NCI-H1417 treated with DMSO at 0.1 percent for 48 hours (cell line): Measurements from ENCODE around the gene B3GNT9.

ENCODE experiments used
- DNase-seq: peaks from one replicate; lab custom pipeline; 2025; lab: John Stamatoyannopoulos, UW

Gene B3GNT9

GRCh38 chr16:67150833-67151396 lies at the start of gene B3GNT9:
B3GNT9 (minus strand) TSS chr16:67150998; CDS start chr16:67150485, 513 bp downstream.
- no peak for DNase-seq

- DNase-seq: no peak
Measured at GRCh38 chr16:67200491-67200890, 49.7 kb upstream of the B3GNT9 start.

GRCh38 chr16:67199808-67200198 lies 49.0 kb upstream of the B3GNT9 start:
- no peak for DNase-seq

GRCh38 chr16:67199011-67199807 lies 48.4 kb upstream of the B3GNT9 start, which contains the start of gene ELMO3:
ELMO3 (plus strand) TSS chr16:67199131; CDS start chr16:67199327, 196 bp downstream.
- DNase-seq: no peak

- DNase-seq: no peak
Measured at GRCh38 chr16:67198238-67198734, 47.5 kb upstream of the B3GNT9 start.

GRCh38 chr16:67197704-67198103 lies 46.9 kb upstream of the B3GNT9 start:
- no peak for DNase-seq

GRCh38 chr16:67196881-67197280 lies 46.1 kb upstream of the B3GNT9 start:
- DNase-seq: no peak

- no peak for DNase-seq
Measured at GRCh38 chr16:67195676-67196075, 44.9 kb upstream of the B3GNT9 start.

- DNase-seq: no peak
Measured at GRCh38 chr16:67194260-67194659, 43.5 kb upstream of the B3GNT9 start.

- DNase-seq: no peak
Measured at GRCh38 chr16:67193536-67193935, 42.7 kb upstream of the B3GNT9 start.

- no peak for DNase-seq
Measured at GRCh38 chr16:67192781-67193361, 42.1 kb upstream of the B3GNT9 start.

GRCh38 chr16:67191995-67192681 lies 41.3 kb upstream of the B3GNT9 start, which contains the start of gene E2F4:
E2F4 (plus strand) TSS chr16:67192155; CDS start chr16:67192228, 73 bp downstream.
- DNase-seq: no peak

- DNase-seq: no peak
Measured at GRCh38 chr16:67191411-67191994, 40.7 kb upstream of the B3GNT9 start.

- DNase-seq: no peak
Measured at GRCh38 chr16:67190448-67191399, 39.9 kb upstream of the B3GNT9 start.

GRCh38 chr16:67190041-67190440 lies 39.2 kb upstream of the B3GNT9 start, which contains the start of gene EXOC3L1:
EXOC3L1 (minus strand) TSS chr16:67190136; CDS start chr16:67189676, 460 bp downstream.
- DNase-seq: no peak

GRCh38 chr16:67188798-67189197 lies 38.0 kb upstream of the B3GNT9 start:
- no peak for DNase-seq

GRCh38 chr16:67188323-67188722 lies 37.5 kb upstream of the B3GNT9 start:
- no peak for DNase-seq

GRCh38 chr16:67187175-67187890 lies 36.5 kb upstream of the B3GNT9 start:
- DNase-seq: no peak

- no peak for DNase-seq
Measured at GRCh38 chr16:67186550-67186950, 35.8 kb upstream of the B3GNT9 start.

GRCh38 chr16:67185651-67186134 lies 34.9 kb upstream of the B3GNT9 start:
- no peak for DNase-seq
